PC-9 (cell line): Measurements from ENCODE around the gene TUBE1. TPM values are rescaled to one million over a fixed set of nuclear protein-coding genes. Genes with fewer than 3 reads are reported as not detected.
"Not testable (repeated sequence)": the region's sequence is repeated elsewhere in the genome, so short reads cannot be mapped to it uniquely, and the experiment has no call there.

Experiments
- BruUV-seq: library from RNA; stranded (reverse); fragments of 400-500 nt; replicated peaks from 2 replicates; lab custom pipeline; 2021; lab: Mats Ljungman, UMichigan
- CTCF ChIA-PET: fragments of 300-600 bp; sonication (Branson Sonifier 250); formaldehyde crosslinking; loops from one replicate; lab custom pipeline; 2022; ENCODE audit warnings: antibody characterized with exemption; lab: Charles Lee
- POLR2A ChIA-PET: fragments of 300-600 bp; sonication (Branson Sonifier 250); formaldehyde crosslinking; loops from one replicate; lab custom pipeline; 2022; ENCODE audit warnings: antibody characterized with exemption; ENCODE audit not compliant: unreplicated experiment; lab: Charles Lee
- DNase-seq, 2 experiments: peaks; one replicate each; pipeline versions ENCODE4 v3.0.0 to v3.0.0-alpha.2; 2015 to 2022; ENCODE audit warnings: mixed read lengths in 1 of 2
- H2AFZ ChIP-seq: fragments of 200-600 bp; sonication (generic); 2 replicates; pipeline ENCODE4 v1.8.1; 2017; ENCODE audit warnings: antibody characterized with exemption
- H3F3A ChIP-seq: fragments of 200-600 bp; sonication (generic); 2 replicates; pipeline ENCODE4 v1.8.1; 2017; ENCODE audit warnings: antibody characterized with exemption, mild to moderate bottlenecking, low read depth; ENCODE audit not compliant: insufficient read depth
- H3K27ac ChIP-seq: fragments of 200-600 bp; sonication (generic); 2 replicates; pipeline ENCODE4 v1.6.1; 2016; ENCODE audit warnings: mixed run types
- H3K27me3 ChIP-seq: fragments of 200-600 bp; sonication (generic); 2 replicates; pipeline ENCODE4 v1.6.1; 2016; ENCODE audit warnings: low read depth, mixed run types; ENCODE audit not compliant: insufficient read depth
- H3K36me3 ChIP-seq: fragments of 200-600 bp; sonication (generic); 2 replicates; pipeline ENCODE4 v1.6.1; 2016; ENCODE audit warnings: low read depth, mixed run types
- H3K4me1 ChIP-seq: fragments of 200-600 bp; sonication (generic); replicated peaks from 2 replicates; pipeline ENCODE4 v1.6.1; 2016; ENCODE audit warnings: mixed run types; ENCODE audit not compliant: insufficient read depth
- H3K4me2 ChIP-seq: fragments of 200-600 bp; sonication (generic); 2 replicates; pipeline ENCODE4 v1.6.1; 2017; ENCODE audit warnings: mixed run types
- H3K4me3 ChIP-seq: fragments of 200-600 bp; sonication (generic); 2 replicates; pipeline ENCODE4 v1.6.1; 2016; ENCODE audit warnings: mixed run types
- H3K79me2 ChIP-seq: fragments of 200-600 bp; sonication (generic); 2 replicates; pipeline ENCODE4 v1.6.1; 2017; ENCODE audit warnings: low read depth, mixed run types
- H3K9me2 ChIP-seq: fragments of 200-600 bp; sonication (generic); 2 replicates; pipeline ENCODE4 v1.8.1; 2017; ENCODE audit warnings: mild to moderate bottlenecking; ENCODE audit not compliant: insufficient read depth
- H3K9me3 ChIP-seq: fragments of 200-600 bp; sonication (generic); 2 replicates; pipeline ENCODE4 v1.8.1; 2016; ENCODE audit warnings: low read depth; ENCODE audit not compliant: insufficient read depth
- H4K20me1 ChIP-seq: fragments of 200-600 bp; sonication (generic); 2 replicates; pipeline ENCODE4 v1.8.1; 2017; ENCODE audit not compliant: insufficient read depth
- CTCF ChIP-seq: fragments of 200-600 bp; sonication (generic); conservative IDR thresholded peaks from 2 replicates; pipeline ENCODE4 v1.6.1; 2017; ENCODE audit warnings: mixed run types, antibody characterized with exemption, mild to moderate bottlenecking, moderate library complexity
- EZH2 ChIP-seq: fragments of 200-600 bp; sonication (generic); IDR thresholded peaks from 2 replicates; pipeline ENCODE4 v1.8.0; 2017; ENCODE audit warnings: antibody characterized with exemption, low read depth
- intact Hi-C: fragments of 100-400 bp; cut with micrococcal nuclease; formaldehyde crosslinking; loops from one replicate; pipeline ENCODE4 v1.10.0; 2022; ENCODE audit not compliant: unreplicated experiment
- total RNA-seq: library from RNA; stranded (reverse); gene quantifications from 2 replicates; pipeline ENCODE4 v1.2.3, GENCODE V29; 2021

The TUBE1 gene
- total RNA-seq, 1 experiment from 2014 or later, result 30.3 TPM

GRCh38 chr6:112050429-112050828 lies 36.9 kb downstream of the TUBE1 start:
- ChIA-PET CTCF (no interaction called here), POLR2A (interaction anchor here (0.5 kb wide), 1 partner anchor 23 kb away, joined by 3 read pairs; no protein-coding TSS in a partner anchor)
- no peak for DNase-seq
- BruUV-seq, result no TSS peak
- H2AFZ ChIP-seq, result no peak overlapping the region
- intact Hi-C loops, result no loop called here
- H3K9me2 ChIP-seq, result 0 out of 2 replicates have a peak, but pooled peaks cover 8% of the 10 kb centered on the region
- no peak for TF ChIP-seq EZH2
- TF ChIP-seq CTCF, result no peak
- no peaks in the 10 kb centered on the region for H3K27me3 ChIP-seq
- no peak overlapping the region for H3K27ac ChIP-seq
- H3K4me1 ChIP-seq, result 0 out of 2 replicates have a peak, but pooled peaks cover 3% of the 10 kb centered on the region
- H3K9me3 ChIP-seq, result no peaks in the 10 kb centered on the region
- H3K4me2 ChIP-seq, result no peak overlapping the region
- no peaks in the 10 kb centered on the region for H3K79me2 ChIP-seq
- H3K4me3 ChIP-seq, result no peak overlapping the region
- H3K36me3 ChIP-seq, result no peaks in the 10 kb centered on the region
- no peaks in the 10 kb centered on the region for H3F3A ChIP-seq
- H4K20me1 ChIP-seq, result no peaks in the 10 kb centered on the region

GRCh38 chr6:112049996-112050395 lies 37.3 kb downstream of the TUBE1 start:
- intact Hi-C loops, result loop anchor here (10.0 kb wide), 1 partner anchor 565 kb away; the partner anchor contains the start of gene REV3L
- Histone ChIP-seq H3F3A (no peaks in the 10 kb centered on the region), H3K9me2 (0 out of 2 replicates have a peak, but pooled peaks cover 8% of the 10 kb centered on the region), H3K9me3 (no peaks in the 10 kb centered on the region), H3K4me1 (0 out of 2 replicates have a peak, but pooled peaks cover 3% of the 10 kb centered on the region), H3K79me2 (no peaks in the 10 kb centered on the region), H4K20me1 (no peaks in the 10 kb centered on the region), H3K4me2 (no peak overlapping the region), H2AFZ (no peak overlapping the region), H3K27me3 (no peaks in the 10 kb centered on the region), H3K27ac (no peak overlapping the region), H3K4me3 (no peak overlapping the region), H3K36me3 (no peaks in the 10 kb centered on the region)
- CTCF ChIA-PET, result no interaction called here
- DNase-seq, result no peak
- no TSS peak for BruUV-seq
- TF ChIP-seq EZH2, result no peak
- no peak for TF ChIP-seq CTCF
- POLR2A ChIA-PET, result interaction anchor here (0.6 kb wide), 1 partner anchor 38 kb away, joined by 3 read pairs; the partner anchor contains the start of gene FAM229B

DNA sequence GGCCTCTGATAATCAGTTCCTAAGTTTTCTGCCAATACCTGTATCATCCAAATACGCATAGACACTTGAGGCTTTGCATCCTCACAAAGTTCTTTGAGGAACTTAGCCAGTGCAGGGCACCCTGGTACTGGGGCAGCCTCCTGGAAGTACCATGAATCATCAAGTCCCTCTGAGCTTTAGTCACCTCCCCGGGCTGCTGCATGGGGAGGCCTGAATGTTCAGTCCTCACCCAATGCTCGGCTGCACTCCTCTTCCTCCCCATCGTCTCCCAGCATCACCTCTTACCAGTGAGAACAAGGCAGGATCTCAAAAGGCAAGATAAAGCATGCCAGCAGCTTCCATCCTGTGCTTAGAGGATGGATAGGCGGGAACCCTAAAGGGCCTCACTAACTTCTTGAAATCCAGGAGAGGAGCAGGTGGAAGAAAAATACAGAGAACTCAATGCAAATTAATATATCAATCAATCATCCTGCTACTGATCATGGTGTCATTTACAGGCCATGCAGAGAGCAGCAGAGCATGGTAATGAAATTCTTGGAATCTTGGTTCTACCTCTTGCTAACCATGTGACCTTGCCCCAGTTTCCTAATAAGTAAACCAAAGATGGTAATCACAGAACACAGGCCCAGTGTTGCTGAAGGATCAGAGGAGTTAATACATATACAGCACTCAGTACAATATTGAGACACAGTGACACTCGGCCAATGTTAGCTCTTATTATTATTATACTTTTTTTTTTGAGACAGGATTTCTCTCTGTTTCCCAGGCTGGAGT lies 38.1 kb downstream of the TUBE1 start:
- TF ChIP-seq CTCF (no peak), EZH2 (no peak)
- DNase-seq, result no peak

GRCh38 chr6:112047523-112047922 lies 39.8 kb downstream of the TUBE1 start:
- H3K27ac ChIP-seq, H3K9me3 ChIP-seq, H3K4me2 ChIP-seq, H3K79me2 ChIP-seq, H3K4me3 ChIP-seq, H3K27me3 ChIP-seq, BruUV-seq, H3F3A ChIP-seq, DNase-seq, H3K36me3 ChIP-seq, H3K4me1 ChIP-seq, CTCF ChIA-PET, H3K9me2 ChIP-seq, H4K20me1 ChIP-seq, POLR2A ChIA-PET, H2AFZ ChIP-seq: not testable (repeated sequence)
- intact Hi-C loops, result loop anchor here (10.0 kb wide), 1 partner anchor 563 kb away; the partner anchor contains the start of gene REV3L

More for the DNA sequence above, 38.1 kb downstream of the TUBE1 start:
- ChIA-PET CTCF (no interaction called here), POLR2A (interaction anchor here (0.6 kb wide), 1 partner anchor 38 kb away, joined by 3 read pairs; the partner anchor contains the start of gene FAM229B)
- Histone ChIP-seq H3K4me3 (no peak overlapping the region), H4K20me1 (no peaks in the 10 kb centered on the region), H3K27ac (no peak overlapping the region), H3K4me2 (no peak overlapping the region), H2AFZ (no peak overlapping the region), H3F3A (no peaks in the 10 kb centered on the region), H3K9me3 (no peaks in the 10 kb centered on the region), H3K9me2 (0 out of 2 replicates have a peak, but pooled peaks cover 8% of the 10 kb centered on the region), H3K27me3 (no peaks in the 10 kb centered on the region), H3K79me2 (no peaks in the 10 kb centered on the region), H3K36me3 (no peaks in the 10 kb centered on the region), H3K4me1 (no peaks in the 10 kb centered on the region)
- intact Hi-C loops, result loop anchor here (10.0 kb wide), 1 partner anchor 564 kb away; the partner anchor contains the start of gene REV3L
- BruUV-seq, result no TSS peak
